Karpas-422 (cell line): ENCODE results near the gene RBMS3. TPM values are rescaled to one million over a fixed set of nuclear protein-coding genes. Genes with fewer than 3 reads are reported as not detected.
"Not testable (repeated sequence)": the region's sequence is repeated elsewhere in the genome, so short reads cannot be mapped to it uniquely, and the experiment has no call there.

Experiments
- DNase-seq: peaks from one replicate; pipeline ENCODE4 v3.0.0-alpha.2; 2015
- H2AFZ ChIP-seq: fragments of 200-600 bp; sonication (generic); 2 replicates; pipeline ENCODE4 v1.6.1; 2014; ENCODE audit warnings: antibody characterized with exemption, low read length, mixed read lengths
- H3K27ac ChIP-seq: fragments of 200-600 bp; sonication (generic); 2 replicates; pipeline ENCODE4 v1.5.1; 2014; ENCODE audit warnings: mild to moderate bottlenecking, low read length, moderate library complexity
- H3K27me3 ChIP-seq: fragments of 200-600 bp; sonication (generic); 2 replicates; pipeline ENCODE4 v1.6.1; 2014; ENCODE audit warnings: low read length, mixed read lengths
- H3K36me3 ChIP-seq: fragments of 200-600 bp; sonication (generic); 2 replicates; pipeline ENCODE4 v1.6.1; 2014; ENCODE audit warnings: low read length, mixed read lengths; ENCODE audit not compliant: insufficient read depth
- H3K4me1 ChIP-seq: fragments of 200-600 bp; sonication (generic); 2 replicates; pipeline ENCODE4 v1.6.1; 2014; ENCODE audit warnings: mild to moderate bottlenecking, low read length, mixed read lengths
- H3K4me2 ChIP-seq: fragments of 200-600 bp; sonication (generic); 2 replicates; pipeline ENCODE4 v1.6.1; 2014; ENCODE audit warnings: low read length, low read depth, mild to moderate bottlenecking; ENCODE audit not compliant: poor library complexity, severe bottlenecking
- H3K4me3 ChIP-seq: fragments of 200-600 bp; sonication (generic); 2 replicates; pipeline ENCODE4 v1.5.1; 2014; ENCODE audit warnings: mild to moderate bottlenecking, antibody characterized with exemption, low read length, mixed read lengths
- H3K79me2 ChIP-seq: fragments of 200-600 bp; sonication (generic); 2 replicates; pipeline ENCODE4 v1.6.1; 2014; ENCODE audit warnings: mild to moderate bottlenecking, low read length, mixed read lengths
- H3K9ac ChIP-seq: fragments of 200-600 bp; sonication (generic); 2 replicates; pipeline ENCODE4 v1.6.0; 2014; ENCODE audit warnings: low read length
- H3K9me2 ChIP-seq: fragments of 200-600 bp; sonication (generic), shearing (Covaris generic); replicated peaks from 2 replicates; pipeline ENCODE4 v1.6.0; 2014; ENCODE audit warnings: mild to moderate bottlenecking, low read length, moderate library complexity; ENCODE audit not compliant: insufficient read depth
- H3K9me3 ChIP-seq: fragments of 300-700, 200-600 bp; sonication (generic); 2 replicates; pipeline ENCODE4 v1.6.1; 2014; ENCODE audit warnings: low read length, mixed read lengths
- H4K20me1 ChIP-seq: fragments of 200-600 bp; sonication (generic); 2 replicates; pipeline ENCODE4 v1.6.1; 2014; ENCODE audit warnings: mild to moderate bottlenecking, antibody characterized with exemption, low read length, low read depth; ENCODE audit not compliant: insufficient read depth
- total RNA-seq: library from RNA; depleted of rRNA; stranded (reverse); fragments of >200 nt; shearing (Covaris generic); gene quantifications from 2 replicates; pipeline ENCODE4 v1.2.3, GENCODE V29; 2014; ENCODE audit warnings: low replicate concordance

Gene RBMS3
- total RNA-seq, 1 experiment from 2014 or later = not detected

GRCh38 chr3:29520764-29521163 lies 239.9 kb downstream of the RBMS3 start:
- Histone ChIP-seq H3K36me3 (no peaks in the 10 kb centered on the region), H3K4me3 (no peak overlapping the region), H3K27ac (no peak overlapping the region), H3K9me2 (no peaks in the 10 kb centered on the region; the same call in 1 of the 2 replicates), H3K4me2 (no peak overlapping the region), H3K27me3 (no peaks in the 10 kb centered on the region), H4K20me1 (no peaks in the 10 kb centered on the region), H3K9me3 (peaks cover 4% of the 10 kb centered on the region; the same call in 1 of the 2 replicates), H2AFZ (no peak overlapping the region), H3K4me1 (no peaks in the 10 kb centered on the region), H3K79me2 (no peaks in the 10 kb centered on the region), H3K9ac (no peak overlapping the region)
- DNase-seq = no peak

DNA sequence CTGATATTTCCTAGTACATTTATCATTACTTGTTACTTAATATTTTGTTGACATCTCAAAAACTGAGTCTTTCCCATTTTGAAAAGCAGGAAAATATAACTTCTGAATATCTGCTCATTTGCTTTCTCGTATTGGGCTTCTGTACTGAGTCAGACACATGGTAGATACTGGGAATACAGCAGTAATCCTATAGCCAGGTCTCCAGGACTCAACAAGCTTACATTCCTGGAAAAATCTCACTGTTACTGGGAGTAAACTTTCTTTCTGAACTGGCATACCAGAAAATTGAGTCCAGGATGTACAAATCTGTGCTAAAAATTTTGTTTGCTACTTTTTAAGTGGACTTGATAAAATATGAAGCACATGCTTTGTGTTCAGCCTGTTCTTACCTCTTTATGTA lies 240.4 kb downstream of the RBMS3 start:
- no peak overlapping the region for H3K9ac ChIP-seq
- no peak overlapping the region for H3K27ac ChIP-seq
- no peak overlapping the region for H2AFZ ChIP-seq
- no peaks in the 10 kb centered on the region; the same call in 1 of the 2 replicates for H3K9me2 ChIP-seq
- no peak overlapping the region for H3K4me2 ChIP-seq
- no peak for DNase-seq
- no peaks in the 10 kb centered on the region for H3K79me2 ChIP-seq
- H3K4me1 ChIP-seq = no peaks in the 10 kb centered on the region
- H3K4me3 ChIP-seq = no peak overlapping the region
- no peaks in the 10 kb centered on the region for H4K20me1 ChIP-seq
- peaks cover 4% of the 10 kb centered on the region; the same call in 1 of the 2 replicates for H3K9me3 ChIP-seq
- H3K27me3 ChIP-seq = no peaks in the 10 kb centered on the region
- H3K36me3 ChIP-seq = no peaks in the 10 kb centered on the region

DNA sequence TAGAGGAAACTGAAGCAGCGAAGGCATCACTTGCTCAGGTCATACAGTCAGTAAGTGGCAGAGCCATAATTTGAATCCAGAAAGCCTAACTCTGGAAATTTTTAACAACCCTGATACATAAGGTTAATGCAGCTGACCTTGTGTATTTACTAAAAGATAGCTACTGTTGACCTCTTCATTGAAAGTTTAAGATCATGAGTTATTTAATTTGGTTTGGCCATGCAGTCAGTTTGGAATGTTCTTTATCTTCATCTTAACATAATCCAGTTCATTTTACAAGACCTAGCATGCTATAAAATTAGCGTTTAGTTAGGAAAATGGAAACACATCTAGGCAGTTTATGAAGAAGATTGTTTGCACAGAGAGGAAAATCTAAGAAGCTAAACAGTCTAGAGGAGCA lies 240.9 kb downstream of the RBMS3 start:
- H3K27ac ChIP-seq = no peak overlapping the region
- DNase-seq = no peak
- no peak overlapping the region for H3K9ac ChIP-seq

GRCh38 chr3:29524433-29524832 lies 243.6 kb downstream of the RBMS3 start:
- not testable (repeated sequence) for H3K9ac ChIP-seq, H3K4me1 ChIP-seq, DNase-seq, H3K36me3 ChIP-seq, H3K27ac ChIP-seq, H2AFZ ChIP-seq, H3K4me3 ChIP-seq, H3K9me3 ChIP-seq, H3K79me2 ChIP-seq, H3K4me2 ChIP-seq, H3K9me2 ChIP-seq, H4K20me1 ChIP-seq, H3K27me3 ChIP-seq

More for the DNA sequence above, 240.9 kb downstream of the RBMS3 start:
- Histone ChIP-seq H3K27me3 (no peaks in the 10 kb centered on the region), H3K4me1 (no peaks in the 10 kb centered on the region), H3K4me3 (no peak overlapping the region), H2AFZ (no peak overlapping the region), H3K4me2 (no peak overlapping the region), H3K9me3 (0 out of 2 replicates have a peak, but pooled peaks cover 4% of the 10 kb centered on the region), H3K9me2 (no peaks in the 10 kb centered on the region; the same call in 1 of the 2 replicates), H3K79me2 (no peaks in the 10 kb centered on the region), H4K20me1 (no peaks in the 10 kb centered on the region), H3K36me3 (no peaks in the 10 kb centered on the region)

DNA sequence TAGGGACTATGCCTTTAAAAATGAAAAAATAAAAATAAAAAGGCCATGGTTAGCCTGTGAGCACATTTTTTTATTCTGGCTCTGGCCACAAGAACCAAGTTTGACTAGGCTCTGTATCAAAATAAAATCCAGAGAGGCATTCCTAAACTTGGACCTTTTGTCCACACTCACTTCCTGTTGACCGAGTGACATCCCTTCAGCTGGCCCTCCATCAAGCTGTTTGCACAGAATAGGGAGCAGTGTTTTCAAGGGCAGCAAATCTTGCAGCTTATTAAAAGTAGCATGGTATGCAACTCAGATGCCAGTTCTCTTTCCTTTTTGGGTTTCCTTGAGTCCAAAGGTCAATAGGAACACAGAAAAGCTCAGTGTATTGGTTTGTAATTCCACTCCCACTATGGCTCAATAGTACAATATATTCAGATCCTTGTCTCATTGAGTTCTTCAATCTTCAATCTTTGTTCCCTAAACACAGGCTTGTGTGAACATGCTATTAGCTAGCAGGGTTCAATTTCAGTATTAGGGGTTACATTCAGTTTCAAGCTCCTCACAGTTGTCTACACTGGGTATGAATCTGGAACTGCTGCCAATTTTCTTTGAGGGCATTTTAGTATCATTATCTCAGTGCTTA lies 244.5 kb downstream of the RBMS3 start:
- Histone ChIP-seq H3K27ac (no peak overlapping the region), H3K9me2 (no peaks in the 10 kb centered on the region; the same call in 1 of the 2 replicates), H3K79me2 (no peaks in the 10 kb centered on the region), H3K27me3 (no peaks in the 10 kb centered on the region), H4K20me1 (no peaks in the 10 kb centered on the region), H3K4me2 (no peak overlapping the region), H2AFZ (no peak overlapping the region), H3K4me1 (no peaks in the 10 kb centered on the region), H3K9me3 (peaks cover 8% of the 10 kb centered on the region; the same call in 1 of the 2 replicates), H3K9ac (no peak overlapping the region), H3K36me3 (no peaks in the 10 kb centered on the region), H3K4me3 (no peak overlapping the region)
- no peak for DNase-seq

- DNase-seq = no peak
- H3K9me3 ChIP-seq = peaks cover 8% of the 10 kb centered on the region; the same call in 1 of the 2 replicates
- no peaks in the 10 kb centered on the region for H3K9me2 ChIP-seq
- no peak overlapping the region for H3K9ac ChIP-seq
- H3K79me2 ChIP-seq = no peaks in the 10 kb centered on the region
- H3K27ac ChIP-seq = no peak overlapping the region
- no peaks in the 10 kb centered on the region for H3K36me3 ChIP-seq
- no peaks in the 10 kb centered on the region for H3K4me1 ChIP-seq
- no peak overlapping the region for H3K4me2 ChIP-seq
- H3K27me3 ChIP-seq = no peaks in the 10 kb centered on the region
- H4K20me1 ChIP-seq = no peaks in the 10 kb centered on the region
- no peak overlapping the region for H2AFZ ChIP-seq
- H3K4me3 ChIP-seq = no peak overlapping the region
Measured at GRCh38 chr3:29527246-29527645, 246.4 kb downstream of the RBMS3 start.

- Histone ChIP-seq H3K79me2 (no peaks in the 10 kb centered on the region), H3K9ac (no peak overlapping the region), H3K4me2 (no peak overlapping the region), H3K27me3 (no peaks in the 10 kb centered on the region), H3K9me3 (peaks cover 26% of the 10 kb centered on the region), H2AFZ (no peak overlapping the region), H3K4me3 (no peak overlapping the region), H4K20me1 (no peaks in the 10 kb centered on the region), H3K27ac (no peak overlapping the region), H3K36me3 (no peaks in the 10 kb centered on the region), H3K4me1 (no peaks in the 10 kb centered on the region), H3K9me2 (no peaks in the 10 kb centered on the region)
- no peak for DNase-seq
Measured at GRCh38 chr3:29531644-29532043, 250.8 kb downstream of the RBMS3 start.

GRCh38 chr3:29532473-29532872 lies 251.6 kb downstream of the RBMS3 start:
- H3K9me3 ChIP-seq = peaks cover 23% of the 10 kb centered on the region
- no peak overlapping the region for H2AFZ ChIP-seq
- H3K9ac ChIP-seq = no peak overlapping the region
- no peaks in the 10 kb centered on the region for H3K36me3 ChIP-seq
- no peak overlapping the region for H3K4me2 ChIP-seq
- no peaks in the 10 kb centered on the region for H3K4me1 ChIP-seq
- H4K20me1 ChIP-seq = no peaks in the 10 kb centered on the region
- H3K27ac ChIP-seq = no peak overlapping the region
- H3K27me3 ChIP-seq = no peaks in the 10 kb centered on the region
- no peaks in the 10 kb centered on the region for H3K79me2 ChIP-seq
- DNase-seq = no peak
- no peaks in the 10 kb centered on the region for H3K9me2 ChIP-seq
- H3K4me3 ChIP-seq = no peak overlapping the region
